HG03558 (cell line): ENCODE data around the gene PAX6.

Experiments used
- ATAC-seq: cut with Tn5 transposase; IDR thresholded peaks from one replicate; pipeline ENCODE4 v1.9.1; 2021; ENCODE audit warnings: moderate number of reproducible peaks; ENCODE audit not compliant: unreplicated experiment; ENCODE audit errors: extremely low read depth

PAX6 gene

DNA sequence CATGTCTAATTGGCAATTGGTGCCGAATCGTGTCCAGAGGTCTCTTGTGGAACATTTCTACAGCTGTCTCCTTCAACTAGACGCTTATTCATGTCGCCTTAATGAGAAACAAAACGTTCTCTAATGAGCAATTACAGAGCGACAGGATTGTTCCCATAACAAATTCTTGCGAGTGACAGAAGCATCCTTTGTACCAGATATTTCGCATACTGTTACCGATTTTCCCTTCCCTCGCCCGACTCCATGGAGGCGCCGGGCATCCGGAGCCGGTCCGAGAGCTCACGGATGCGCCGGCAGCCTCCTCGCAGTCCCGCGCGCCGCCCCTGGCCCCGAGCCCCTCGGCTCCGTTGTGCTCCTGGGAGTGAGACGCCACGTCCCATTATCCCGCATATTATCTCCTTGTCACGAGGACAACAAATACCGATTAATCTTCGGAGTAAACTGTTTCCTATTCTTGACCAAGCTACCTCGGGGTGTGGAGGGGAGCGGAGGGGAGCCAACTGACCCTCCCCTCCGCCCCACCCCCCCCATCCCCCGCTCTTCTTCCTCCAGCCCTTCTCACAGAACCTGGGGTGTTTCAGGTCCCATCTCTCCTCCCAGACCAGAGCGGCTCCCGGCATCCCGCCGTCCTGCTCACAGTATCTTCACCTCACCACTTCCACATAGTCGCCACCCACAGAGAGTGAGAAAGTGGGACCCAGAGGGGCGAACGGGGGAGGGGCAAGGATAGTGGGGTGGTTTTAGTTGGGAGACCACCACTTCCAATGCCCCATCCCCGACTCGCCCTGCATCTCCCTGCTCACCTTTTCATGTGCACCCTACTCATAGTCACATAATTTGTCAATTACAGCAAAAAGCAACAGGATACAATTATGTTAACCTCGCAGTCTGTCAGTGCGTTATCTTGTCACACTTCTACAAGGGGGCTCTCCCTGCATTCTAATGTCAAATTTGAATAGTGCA, 11.4 kb downstream of the PAX6 start:
- ATAC-seq = no peak

DNA sequence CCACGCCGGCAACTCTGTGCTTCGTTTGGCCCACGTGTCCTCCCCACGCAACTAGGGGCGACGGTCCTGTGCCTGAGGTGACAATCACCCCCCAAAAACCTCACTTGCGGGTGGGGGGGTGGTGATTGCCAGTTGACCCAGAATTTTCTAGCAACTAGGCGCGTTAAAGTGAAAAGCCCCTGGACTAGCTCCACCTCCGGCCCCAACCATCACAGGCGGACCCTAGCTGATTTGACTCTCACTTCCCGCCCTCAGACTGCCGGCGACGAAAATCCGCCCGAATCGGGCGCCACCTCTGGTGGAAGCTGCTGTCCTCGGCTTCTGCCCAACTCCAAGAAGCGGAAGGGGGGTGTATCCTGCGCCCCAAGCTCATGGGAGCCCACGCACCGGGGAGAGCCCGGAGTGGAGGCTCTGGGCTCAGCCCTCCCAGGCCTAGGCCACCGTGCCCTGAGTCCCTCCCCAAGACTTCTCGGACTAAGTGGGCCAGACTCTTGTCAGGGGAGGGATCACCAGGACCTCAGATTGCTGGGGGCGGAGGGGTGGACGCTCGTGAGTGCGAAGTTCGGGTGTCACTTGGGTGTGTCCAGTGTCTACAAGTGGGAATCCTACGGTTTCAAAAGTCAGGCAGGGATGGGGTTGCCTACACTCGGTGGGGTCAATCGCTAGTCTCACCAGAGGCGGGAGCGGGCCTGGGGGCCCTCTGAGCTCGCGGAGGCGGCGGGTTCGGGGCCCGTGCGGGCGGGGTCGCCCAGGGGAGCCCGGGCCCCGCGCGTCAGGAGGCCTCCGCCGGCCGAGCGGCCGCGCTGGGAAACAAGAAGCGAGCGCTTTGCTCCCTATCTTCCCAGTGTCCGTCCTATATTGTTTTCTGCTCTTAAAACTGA, 12.3 kb downstream of the PAX6 start:
- ATAC-seq = no peak

DNA sequence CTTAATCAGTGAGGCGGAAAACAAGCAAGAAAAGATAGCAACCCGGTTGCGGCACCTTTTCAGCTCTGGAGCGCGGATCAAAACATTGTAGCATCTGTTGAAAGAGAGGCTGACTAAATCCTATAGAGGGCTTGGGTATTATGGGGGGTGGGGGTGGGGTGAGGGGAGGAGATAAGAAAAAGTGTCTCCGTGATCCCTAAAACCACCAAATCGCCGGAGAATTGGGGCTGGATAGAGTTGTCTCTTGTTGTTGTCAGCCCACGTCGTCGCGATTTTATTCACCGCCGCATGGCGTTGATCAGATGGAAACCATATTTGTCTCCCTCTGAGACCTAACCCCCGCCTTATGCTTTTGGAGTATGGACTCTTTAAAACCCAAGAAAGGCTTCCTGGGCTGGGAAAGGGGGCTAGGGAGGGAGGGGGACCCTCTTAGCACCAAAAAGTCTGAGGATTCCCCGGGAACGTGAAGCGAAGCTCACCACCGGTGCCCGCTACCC, 13.0 kb downstream of the PAX6 start:
- no peak for ATAC-seq

DNA sequence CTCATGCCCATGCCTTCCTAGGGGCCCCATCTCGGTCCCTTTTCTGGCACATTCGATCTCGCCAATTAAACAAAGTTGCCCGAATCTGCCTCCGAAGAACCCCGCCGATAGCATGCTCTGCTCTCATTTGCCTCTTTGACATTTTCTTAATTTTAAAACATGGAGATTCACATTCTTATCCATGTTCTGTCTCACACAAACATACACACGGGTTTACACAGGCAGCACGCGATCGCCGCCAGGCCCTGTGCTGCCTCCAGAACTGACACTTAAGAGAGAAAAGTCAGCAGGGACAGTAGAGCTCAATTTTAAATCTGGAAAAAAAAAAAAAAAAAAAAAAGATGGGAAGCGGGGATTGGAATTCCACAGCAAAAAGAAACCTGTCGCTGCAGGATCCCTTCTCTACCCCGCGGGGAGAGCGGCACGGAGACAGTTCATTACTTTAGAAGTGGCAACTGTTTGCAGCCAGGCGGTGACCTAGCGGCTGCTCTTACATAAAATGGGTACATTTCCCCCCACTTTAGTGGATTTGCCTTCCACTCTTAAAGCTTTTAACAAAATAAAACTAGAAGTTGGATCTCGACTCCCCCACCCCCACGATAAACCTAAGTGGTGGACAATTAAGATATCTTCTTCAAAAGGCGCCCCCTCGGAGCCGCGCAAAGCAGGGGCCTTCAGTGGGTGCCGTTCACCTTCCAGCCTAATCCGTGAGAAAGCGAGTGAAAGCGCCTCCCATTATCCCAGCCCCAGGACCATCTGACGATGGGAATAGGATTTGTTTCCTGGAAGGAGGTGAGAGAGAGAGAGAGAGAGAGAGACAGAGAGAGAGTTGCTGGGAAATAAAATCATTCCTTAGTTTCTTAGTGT, 13.7 kb downstream of the PAX6 start:
- ATAC-seq = no peak

DNA sequence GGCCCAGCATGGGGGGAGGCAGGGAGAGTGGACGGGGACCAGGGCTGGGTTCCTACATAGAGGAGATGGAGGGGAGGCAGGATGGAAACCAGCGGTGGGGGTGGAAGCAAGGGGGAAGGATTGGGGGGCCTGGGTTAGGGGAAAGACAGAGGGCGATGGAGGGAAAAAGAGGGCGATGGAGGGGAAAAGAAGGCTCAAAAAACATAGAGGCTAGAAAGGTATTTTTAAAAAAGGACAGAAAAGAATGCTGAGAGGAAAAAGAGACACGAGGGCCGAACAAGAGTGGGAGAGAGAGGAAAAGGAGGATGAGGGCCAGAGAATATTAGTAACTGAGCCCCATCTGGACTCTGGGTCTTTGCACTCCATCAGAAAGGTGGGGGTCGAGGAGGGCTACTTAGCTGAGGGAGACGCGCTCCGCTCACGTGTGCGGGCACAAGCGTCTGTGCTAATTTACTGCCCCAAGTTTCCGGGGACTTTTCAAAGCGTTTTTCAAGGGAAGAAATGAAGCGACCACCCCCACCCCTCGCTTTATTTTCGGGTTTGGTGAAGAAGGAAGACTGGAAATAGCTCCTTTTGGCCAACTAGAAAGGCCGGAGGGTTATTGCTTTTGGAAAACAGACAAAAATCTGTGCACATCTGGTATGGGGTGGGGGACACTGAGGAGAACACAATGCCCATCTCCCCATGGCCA, 14.5 kb downstream of the PAX6 start:
- ATAC-seq = no peak

DNA sequence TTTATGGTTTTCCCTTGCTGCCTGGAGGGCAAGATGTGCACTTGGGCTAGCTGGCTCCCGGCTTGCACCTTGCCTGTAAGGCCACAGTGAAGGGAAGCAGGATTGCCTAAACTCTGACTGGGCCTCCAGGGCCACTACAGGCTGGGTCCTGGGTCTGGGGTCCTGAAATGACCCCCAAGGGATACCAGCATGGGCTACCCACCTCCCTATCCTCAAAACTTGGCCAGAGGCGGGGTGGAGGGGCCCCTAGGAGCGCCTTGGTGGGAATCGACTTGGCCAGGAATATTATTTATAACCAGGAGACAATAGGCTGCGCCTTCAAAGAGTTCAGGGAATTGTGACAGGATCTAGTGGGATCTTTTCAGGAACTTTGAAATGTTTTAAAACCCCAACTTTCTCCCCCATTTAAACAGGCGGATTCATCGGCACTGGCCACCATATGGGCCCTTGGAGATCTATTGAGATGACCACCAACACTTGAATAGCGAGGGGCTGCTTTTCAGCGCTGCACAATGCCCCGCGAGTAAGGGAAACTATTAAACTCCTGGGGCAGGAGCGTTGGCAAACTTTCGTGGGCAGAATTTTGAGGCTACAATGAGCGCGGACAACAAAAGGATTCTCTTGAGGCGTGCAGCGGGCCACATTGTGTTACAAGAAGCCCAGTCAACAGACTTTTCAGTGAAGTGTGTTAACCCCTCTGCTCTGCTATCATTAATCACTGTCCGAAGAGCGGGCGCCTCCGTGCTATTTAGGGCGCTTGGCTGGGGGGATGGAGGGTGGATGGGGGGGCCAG, 15.2 kb downstream of the PAX6 start:
- no peak for ATAC-seq

DNA sequence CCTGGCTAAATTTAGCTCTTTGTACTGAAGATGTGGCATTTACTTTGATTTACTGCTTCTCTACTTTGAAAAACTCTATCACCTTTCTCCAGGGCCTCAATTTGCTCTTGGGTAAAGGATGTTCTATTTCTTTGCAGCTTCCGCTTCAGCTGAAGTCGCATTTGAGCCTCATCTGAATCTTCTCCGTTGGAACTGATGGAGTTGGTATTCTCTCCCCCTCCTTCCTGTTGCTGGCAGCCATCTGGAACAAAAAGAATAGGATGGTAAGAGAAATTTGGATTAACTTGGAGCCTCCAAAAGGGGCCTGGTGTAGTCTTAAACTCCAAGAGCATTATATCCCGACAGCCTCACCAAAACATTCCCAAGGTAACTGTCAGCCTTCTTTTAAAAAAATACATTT, 16.6 kb downstream of the PAX6 start:
- ATAC-seq = no peak

DNA sequence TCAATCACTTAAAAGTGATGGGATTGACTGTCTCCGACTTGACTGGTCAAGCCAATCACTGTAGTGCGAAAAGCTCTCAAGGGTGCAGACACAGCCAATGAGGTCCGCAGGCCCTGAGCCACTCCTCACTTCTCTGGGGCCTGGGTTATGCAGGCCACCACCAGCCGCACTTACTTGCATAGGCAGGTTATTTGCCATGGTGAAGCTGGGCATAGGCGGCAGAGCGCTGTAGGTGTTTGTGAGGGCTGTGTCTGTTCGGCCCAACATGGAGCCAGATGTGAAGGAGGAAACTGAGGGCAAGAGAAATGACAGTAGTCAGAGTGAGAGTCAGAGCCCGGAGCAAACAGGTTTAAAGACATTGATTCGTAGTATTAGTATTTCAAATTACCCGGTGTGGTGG, 17.9 kb downstream of the PAX6 start:
- ATAC-seq = no peak

DNA sequence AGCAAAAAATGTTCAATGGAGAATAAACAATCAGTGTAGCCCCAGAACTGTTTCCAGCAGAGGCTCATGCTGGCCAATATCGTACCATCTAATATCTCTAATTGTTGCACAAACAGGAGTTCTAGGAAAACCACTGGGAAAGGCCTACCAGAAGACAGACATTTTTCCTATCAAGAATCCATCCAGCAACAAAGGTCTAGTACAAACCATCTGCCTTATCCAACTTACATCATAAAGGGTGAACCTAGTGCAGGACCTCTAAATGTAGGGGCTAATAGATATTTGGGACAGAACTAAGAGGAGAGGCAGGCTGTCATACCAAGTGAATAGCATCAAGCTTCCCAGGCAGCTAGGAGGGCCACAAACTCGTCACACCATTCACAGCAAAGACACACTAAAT, 18.7 kb downstream of the PAX6 start:
- ATAC-seq = no peak

DNA sequence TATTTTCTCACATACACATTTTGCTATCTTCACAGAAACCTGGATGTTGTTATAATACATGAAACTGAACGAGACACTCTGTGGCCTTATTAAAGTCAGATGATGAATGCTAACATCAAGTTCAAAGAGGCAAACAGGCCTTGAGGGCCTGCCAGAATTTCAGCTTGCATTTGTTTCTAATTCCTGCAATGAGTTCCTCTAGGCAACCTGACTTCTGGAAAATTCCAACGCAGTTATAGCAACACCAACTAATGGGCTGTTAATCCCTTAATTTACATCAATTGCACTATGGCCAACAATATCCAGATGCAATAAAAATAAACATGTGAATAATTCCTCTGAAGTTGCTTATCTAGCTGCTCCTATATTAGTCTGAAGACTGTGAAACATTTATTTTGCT, 19.1 kb downstream of the PAX6 start:
- ATAC-seq = no peak

DNA sequence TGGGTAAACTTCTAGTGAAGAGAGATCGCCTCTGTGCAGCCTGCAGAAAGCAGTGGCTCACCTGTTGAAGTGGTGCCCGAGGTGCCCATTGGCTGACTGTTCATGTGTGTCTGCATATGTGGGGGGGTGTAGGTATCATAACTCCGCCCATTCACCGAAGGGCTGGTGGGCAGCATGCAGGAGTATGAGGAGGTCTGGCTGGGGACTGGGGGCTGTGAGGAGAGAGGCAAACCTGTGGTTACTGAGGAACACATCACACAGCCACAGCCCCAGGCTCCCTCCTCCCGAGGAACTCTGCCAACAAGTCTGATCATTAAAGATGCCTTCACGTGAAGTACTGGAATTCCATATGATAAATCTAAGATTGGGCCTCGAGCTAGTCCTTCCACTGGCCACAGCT, 20.5 kb downstream of the PAX6 start:
- no peak for ATAC-seq

DNA sequence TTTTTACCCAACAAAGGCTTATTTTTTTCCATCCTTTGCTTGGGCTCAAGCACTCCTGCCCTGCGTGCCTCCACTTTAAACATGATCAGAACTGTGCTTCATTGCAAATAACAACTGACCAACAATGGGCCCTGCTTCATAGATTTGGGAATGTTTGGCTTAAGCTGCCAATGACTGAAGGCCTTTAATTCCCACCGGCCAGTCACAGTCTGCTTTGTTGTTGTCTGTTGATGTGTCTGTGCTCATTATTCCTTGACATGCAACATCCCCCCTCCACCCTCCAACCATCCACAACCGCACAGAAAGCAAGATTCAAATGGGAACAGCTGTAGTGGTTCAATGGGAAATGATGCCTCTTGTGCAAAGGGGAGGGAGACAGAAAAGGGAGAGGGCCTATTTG, 23.0 kb downstream of the PAX6 start:
- no peak for ATAC-seq

DNA sequence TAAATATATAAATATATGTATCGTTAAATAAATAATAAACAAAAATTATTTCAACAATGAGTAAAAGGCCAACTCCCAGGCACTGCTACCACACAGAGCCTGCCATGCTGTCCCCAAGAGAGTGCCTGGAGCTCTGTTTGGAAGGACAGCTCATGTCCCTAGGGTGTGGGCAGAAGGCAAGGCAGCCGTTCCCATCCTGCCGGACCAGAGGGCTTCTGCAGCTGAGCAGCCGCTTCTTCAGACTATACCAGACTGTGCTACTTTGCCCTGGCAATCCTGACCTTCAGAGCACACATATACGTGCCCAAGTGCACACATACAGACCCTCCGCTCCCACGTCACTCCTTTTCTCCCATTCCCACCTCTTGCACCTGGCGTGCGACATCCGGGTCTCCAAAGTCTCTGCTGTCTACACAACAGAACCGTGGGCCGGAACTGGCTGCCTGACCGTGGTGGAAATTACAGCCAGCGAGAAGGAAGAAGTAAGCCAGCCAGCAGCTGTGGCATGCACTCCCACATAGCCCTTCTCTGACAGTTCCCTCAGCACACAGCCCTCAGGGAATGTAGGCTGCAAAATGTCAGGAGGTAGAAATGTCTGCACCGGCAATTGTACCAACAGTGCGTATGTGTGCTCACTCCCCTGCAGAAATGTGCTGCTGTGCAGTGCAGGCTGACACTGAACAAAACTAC, 24.0 kb downstream of the PAX6 start:
- no peak for ATAC-seq

DNA sequence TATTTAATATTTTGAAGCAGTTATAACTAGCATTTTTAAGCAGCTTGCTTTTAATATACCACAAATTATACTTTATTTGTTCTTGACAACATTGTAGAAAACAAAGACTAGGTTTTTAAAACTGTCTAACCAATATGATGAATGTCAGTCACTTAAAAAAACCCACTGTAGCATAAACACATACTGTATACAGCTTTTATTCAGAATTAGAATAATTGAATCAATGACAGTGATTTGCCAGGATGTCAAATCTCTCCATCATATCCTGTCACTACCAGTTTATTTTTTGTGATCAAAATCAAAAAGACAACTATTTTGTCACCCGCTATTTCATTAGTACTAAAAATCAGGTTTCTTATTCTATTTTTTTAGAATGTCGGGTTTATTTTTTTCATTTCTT, 26.5 kb downstream of the PAX6 start:
- no peak for ATAC-seq

DNA sequence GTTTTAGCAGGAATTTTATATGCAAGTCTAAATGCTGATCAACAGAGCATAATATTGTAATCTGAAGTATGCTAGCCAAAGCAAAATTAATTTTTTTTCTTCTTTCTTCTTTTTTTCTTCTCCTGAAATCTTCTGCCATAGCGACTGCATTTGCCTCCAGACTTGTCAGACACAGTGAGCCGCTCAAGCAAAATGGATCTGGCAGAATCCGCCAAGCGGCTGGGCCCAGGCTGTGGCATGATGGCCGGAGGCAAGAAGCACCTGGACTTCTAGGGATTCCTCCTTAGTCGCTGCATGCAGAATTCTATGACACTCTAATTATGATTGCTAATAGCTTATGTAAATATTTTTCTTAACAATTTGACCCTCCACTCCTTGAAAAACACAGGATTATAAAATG, 27.9 kb downstream of the PAX6 start:
- ATAC-seq = no peak

DNA sequence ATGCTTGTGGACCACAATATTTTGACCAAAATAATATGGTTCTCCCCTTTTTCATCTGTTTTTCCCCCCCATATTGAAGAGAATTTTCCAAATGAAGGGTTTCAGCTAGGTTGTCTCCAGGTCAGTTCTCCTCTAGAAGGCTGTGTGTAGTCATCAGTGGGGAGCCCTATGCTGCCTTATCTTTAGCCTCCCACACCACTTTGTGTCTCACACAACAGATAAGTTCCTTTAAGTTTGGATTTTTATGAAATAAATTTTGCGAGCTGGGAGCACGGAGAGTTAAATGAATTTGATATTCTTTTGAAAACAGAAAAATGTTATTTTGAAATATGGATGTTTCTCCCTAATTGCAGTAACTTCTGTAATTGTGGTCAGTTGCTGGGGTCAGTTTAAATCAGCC, 28.9 kb downstream of the PAX6 start:
- ATAC-seq = no peak

DNA sequence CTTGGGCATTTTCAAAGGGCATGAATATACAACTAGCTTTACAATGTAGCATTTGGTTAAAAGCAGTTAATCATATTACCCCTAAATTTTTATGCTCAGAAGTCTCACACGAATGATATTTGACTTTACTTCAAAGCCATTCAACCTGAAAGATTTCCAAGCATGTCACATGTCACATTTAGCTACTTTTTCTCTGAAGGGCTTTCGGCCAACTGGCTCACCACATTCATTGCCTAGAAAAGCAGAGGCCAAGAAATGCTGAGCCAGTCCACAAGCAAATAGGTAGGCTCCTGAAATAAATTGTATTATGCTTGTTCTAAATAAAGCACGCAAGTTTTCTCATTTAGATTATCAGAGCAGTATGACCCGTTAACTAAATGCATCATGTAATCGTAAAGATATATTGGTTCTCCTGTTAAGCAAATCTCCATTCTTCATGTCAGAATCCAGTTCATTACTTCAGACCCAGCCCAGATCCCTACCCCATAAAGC, 30.6 kb downstream of the PAX6 start:
- ATAC-seq = no peak

DNA sequence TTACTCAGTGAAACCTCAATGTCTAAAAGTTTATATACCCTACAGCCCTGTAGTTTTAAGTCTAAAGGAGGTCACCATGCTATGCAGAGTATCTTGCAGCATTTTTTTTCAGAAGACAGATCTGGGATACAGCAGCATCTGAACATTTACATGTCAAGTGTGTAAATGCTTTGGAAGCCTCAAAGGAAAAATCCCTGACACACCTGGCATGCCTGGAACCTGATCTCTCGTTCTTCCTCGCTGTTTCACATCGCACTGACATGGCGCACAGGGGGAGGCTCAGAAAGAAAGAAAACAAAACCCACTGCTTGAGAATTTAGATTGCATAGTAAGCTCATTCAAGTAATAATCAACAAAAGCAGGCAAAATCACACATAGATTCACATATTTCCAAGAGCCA, 31.0 kb downstream of the PAX6 start:
- no peak for ATAC-seq
